IMR-90 (cell line): ENCODE results near the gene SLC27A2. TPM values are rescaled to one million over a fixed set of nuclear protein-coding genes. Genes with fewer than 3 reads are reported as not detected.

ENCODE experiments used
- ATAC-seq: fragments of 200-7000 bp; cut with Tn5 transposase; 2 replicates; pipeline ENCODE4 v1.9.1; 2020; ENCODE audit warnings: low read depth, mild to moderate bottlenecking, moderate library complexity
- BruUV-seq: library from RNA; stranded (reverse); fragments of 400-500 nt; replicated peaks from 2 replicates; lab custom pipeline; 2021; lab: Mats Ljungman, UMichigan
- CTCF ChIA-PET: fragments of 300-600 bp; formaldehyde crosslinking; extraction: SDS; loops from one replicate; lab custom pipeline; 2021; ENCODE audit warnings: antibody characterized with exemption; lab: Yijun Ruan, JAX
- POLR2A ChIA-PET: fragments of 300-600 bp; sonication (Branson Sonifier 250); formaldehyde crosslinking; loops from one replicate; lab custom pipeline; 2022; ENCODE audit warnings: antibody characterized with exemption; ENCODE audit not compliant: unreplicated experiment; lab: Charles Lee
- DNase-seq: peaks from one replicate; pipeline ENCODE4 v3.0.0; 2013
- H2AFZ ChIP-seq: replicated peaks from 2 replicates; pipeline ENCODE3; 2013; ENCODE audit warnings: low read length, mild to moderate bottlenecking; ENCODE audit not compliant: poor library complexity
- H2AK5ac ChIP-seq: 2 replicates; pipeline ENCODE4 v1.6.1; 2013; ENCODE audit warnings: low read depth, low read length, inconsistent platforms
- H2AK9ac ChIP-seq: replicated peaks from 2 replicates; pipeline ENCODE3; 2013; ENCODE audit warnings: mild to moderate bottlenecking, low read depth, low read length, moderate library complexity; ENCODE audit not compliant: poor library complexity
- H2BK120ac ChIP-seq: 2 replicates; pipeline ENCODE4 v1.6.1; 2013; ENCODE audit warnings: low read depth, low read length, inconsistent platforms
- H2BK15ac ChIP-seq: 3 replicates; pipeline ENCODE4 v1.6.1; 2013; ENCODE audit warnings: low read depth, low read length, inconsistent platforms
- H2BK20ac ChIP-seq: 2 replicates; pipeline ENCODE4 v1.6.1; 2013; ENCODE audit warnings: low read depth, mild to moderate bottlenecking, inconsistent platforms, low read length, moderate library complexity
- H2BK5ac ChIP-seq: 2 replicates; pipeline ENCODE4 v1.6.1; 2013; ENCODE audit warnings: mild to moderate bottlenecking, low read depth, low read length, inconsistent platforms; ENCODE audit not compliant: poor library complexity, severe bottlenecking
- H3K14ac ChIP-seq: replicated peaks from 2 replicates; pipeline ENCODE4 v1.6.1; 2013; ENCODE audit warnings: low read depth, low read length, inconsistent platforms
- H3K18ac ChIP-seq: 2 replicates; pipeline ENCODE4 v1.6.1; 2013; ENCODE audit warnings: low read depth, low read length, control low read depth
- H3K23ac ChIP-seq: 2 replicates; pipeline ENCODE4 v1.6.1; 2013; ENCODE audit warnings: low read depth, low read length, inconsistent platforms
- H3K27ac ChIP-seq: 2 replicates; pipeline ENCODE4 v1.5.1; 2013; ENCODE audit warnings: mild to moderate bottlenecking, control low read depth, low read length; ENCODE audit not compliant: insufficient read depth
- H3K27me3 ChIP-seq: 2 replicates; pipeline ENCODE4 v1.6.1; 2013; ENCODE audit warnings: low read length; ENCODE audit not compliant: control insufficient read depth, insufficient read depth
- H3K36me3 ChIP-seq: 2 replicates; pipeline ENCODE4 v1.6.1; 2013; ENCODE audit warnings: low read length, mixed read lengths; ENCODE audit not compliant: control insufficient read depth, insufficient read depth
- H3K4ac ChIP-seq: 2 replicates; pipeline ENCODE4 v1.6.1; 2013; ENCODE audit warnings: low read depth, low read length, inconsistent platforms
- H3K4me1 ChIP-seq: 2 replicates; pipeline ENCODE4 v1.6.1; 2013; ENCODE audit warnings: low read length, mixed read lengths; ENCODE audit not compliant: control insufficient read depth, insufficient read depth
- H3K4me2 ChIP-seq: 2 replicates; pipeline ENCODE4 v1.6.1; 2013; ENCODE audit warnings: low read depth, mild to moderate bottlenecking, control low read depth, low read length, moderate library complexity
- H3K4me3 ChIP-seq: 2 replicates; pipeline ENCODE4 v1.5.1; 2013; ENCODE audit warnings: low read depth, mild to moderate bottlenecking, control low read depth, low read length, moderate library complexity; ENCODE audit not compliant: insufficient read depth
- H3K56ac ChIP-seq: 2 replicates; pipeline ENCODE4 v1.6.1; 2013; ENCODE audit warnings: low read length, inconsistent platforms; ENCODE audit not compliant: insufficient read depth; ENCODE audit errors: extremely low read depth
- H3K79me1 ChIP-seq, 2 experiments: 2 replicates each; pipeline ENCODE4 v1.6.1; 2013; ENCODE audit warnings: low read length in 2 of 2, inconsistent platforms in 1 of 2, low read depth in 1 of 2
- H3K9ac ChIP-seq: 2 replicates; pipeline ENCODE4 v1.6.1; 2013; ENCODE audit warnings: low read depth, low read length, control low read depth
- H3K9me1 ChIP-seq: 2 replicates; pipeline ENCODE4 v1.6.1; 2013; ENCODE audit warnings: low read length, inconsistent platforms; ENCODE audit not compliant: insufficient read depth
- H3K9me3 ChIP-seq: 2 replicates; pipeline ENCODE4 v1.6.1; 2013; ENCODE audit warnings: low read length; ENCODE audit not compliant: control insufficient read depth, insufficient read depth
- H4K20me1 ChIP-seq: 2 replicates; pipeline ENCODE4 v1.6.1; 2013; ENCODE audit warnings: low read length, inconsistent platforms; ENCODE audit not compliant: insufficient read depth
- H4K5ac ChIP-seq: 2 replicates; pipeline ENCODE4 v1.6.1; 2013; ENCODE audit warnings: mild to moderate bottlenecking, low read depth, low read length, control low read depth
- H4K8ac ChIP-seq, 2 experiments: 2 replicates each; pipeline ENCODE4 v1.6.1; 2013; ENCODE audit warnings: low read depth in 2 of 2, low read length in 2 of 2, control low read depth in 1 of 2, inconsistent platforms in 1 of 2
- H4K91ac ChIP-seq: 2 replicates; pipeline ENCODE4 v1.6.1; 2013; ENCODE audit warnings: low read depth, low read length, inconsistent platforms; ENCODE audit not compliant: insufficient read depth
- BHLHE40 ChIP-seq: fragments of 150-350 bp; IDR thresholded peaks from 2 replicates; pipeline ENCODE4 v1.6.1; 2016; ENCODE audit warnings: mild to moderate bottlenecking, low read depth, low read length
- CEBPB ChIP-seq: IDR thresholded peaks from 2 replicates; pipeline ENCODE4 v1.6.1; 2012; ENCODE audit warnings: low read depth, low read length, improper control_type of control experiment
- CHD1 ChIP-seq: IDR thresholded peaks from 2 replicates; pipeline ENCODE4 v1.6.1; 2012; ENCODE audit warnings: low read depth, low read length, improper control_type of control experiment
- CTCF ChIP-seq: conservative IDR thresholded peaks from 2 replicates; pipeline ENCODE4 v1.5.1; 2012; ENCODE audit warnings: mild to moderate bottlenecking, low read depth, low read length, improper control_type of control experiment
- ELK1 ChIP-seq: fragments of 150-350 bp; IDR thresholded peaks from 2 replicates; pipeline ENCODE4 v1.6.1; 2016; ENCODE audit warnings: low read depth, mild to moderate bottlenecking, low read length, moderate library complexity, borderline replicate concordance
- FOS ChIP-seq: fragments of 150-350 bp; IDR thresholded peaks from 2 replicates; pipeline ENCODE4 v1.6.1; 2016; ENCODE audit warnings: low read depth, low read length
- MAFK ChIP-seq: IDR thresholded peaks from 2 replicates; pipeline ENCODE4 v1.6.1; 2012; ENCODE audit warnings: low read depth, low read length, improper control_type of control experiment
- MAZ ChIP-seq: IDR thresholded peaks from 2 replicates; pipeline ENCODE4 v1.6.1; 2012; ENCODE audit warnings: low read depth, mild to moderate bottlenecking, low read length, improper control_type of control experiment, moderate library complexity, borderline replicate concordance
- MXI1 ChIP-seq: IDR thresholded peaks from 2 replicates; pipeline ENCODE4 v1.6.1; 2012; ENCODE audit warnings: low read depth, mild to moderate bottlenecking, low read length, moderate library complexity, borderline replicate concordance
- NFE2L2 ChIP-seq: fragments of 150-350 bp; IDR thresholded peaks from 2 replicates; pipeline ENCODE4 v1.6.1; 2016; ENCODE audit warnings: low read depth, mild to moderate bottlenecking, low read length
- POLR2A ChIP-seq: IDR thresholded peaks from 2 replicates; pipeline ENCODE4 v1.6.1; 2012; ENCODE audit warnings: mild to moderate bottlenecking, low read depth, low read length
- RAD21 ChIP-seq: IDR thresholded peaks from 2 replicates; pipeline ENCODE4 v1.6.1; 2012; ENCODE audit warnings: low read length, improper control_type of control experiment
- RCOR1 ChIP-seq: IDR thresholded peaks from 2 replicates; pipeline ENCODE4 v1.6.1; 2012; ENCODE audit warnings: mild to moderate bottlenecking, low read length, improper control_type of control experiment; ENCODE audit not compliant: insufficient replicate concordance
- RFX5 ChIP-seq: IDR thresholded peaks from 2 replicates; pipeline ENCODE4 v1.8.0; 2012; ENCODE audit warnings: low read depth, mild to moderate bottlenecking, low read length, moderate library complexity
- SMC3 ChIP-seq: fragments of 150-350 bp; IDR thresholded peaks from 2 replicates; pipeline ENCODE4 v1.6.1; 2016; ENCODE audit warnings: low read depth, mild to moderate bottlenecking, antibody characterized with exemption, low read length, moderate library complexity
- USF2 ChIP-seq: fragments of 150-350 bp; IDR thresholded peaks from 2 replicates; pipeline ENCODE4 v1.6.1; 2017; ENCODE audit warnings: mild to moderate bottlenecking, antibody characterized with exemption, low read length, low read depth
- WGBS, 2 experiments: methylation state at CpG; one replicate each; pipeline versions ENCODE4 v1.1.5 to v1.1.7; 2013; ENCODE audit warnings: missing lambda C conversion rate in 2 of 2; ENCODE audit not compliant: insufficient read length in 1 of 2; ENCODE audit errors: extremely low coverage in 2 of 2; 5-methylcytosine and 5-hydroxymethylcytosine counted together
- dilution Hi-C: fragments of 300-500 bp; cut with HindIII; formaldehyde crosslinking; loops from one replicate; pipeline ENCODE4 v1.14.3; 2018; ENCODE audit warnings: low sequenced_read_pairs; ENCODE audit not compliant: unreplicated experiment
- in situ Hi-C: fragments of 300-500 bp; cut with MboI; formaldehyde crosslinking; loops from 3 replicates; pipeline ENCODE4 v1.14.3; 2019; ENCODE audit warnings: low sequenced_read_pairs, inconsistent platforms, mixed read lengths
- intact Hi-C: fragments of 100-400 bp; cut with micrococcal nuclease; formaldehyde crosslinking; loops from 2 replicates; pipeline ENCODE4 v1.10.0; 2022
- polyA plus RNA-seq, 3 experiments: library from polyadenylated mRNA; depleted of rRNA; stranded (reverse); fragments of >200 nt; gene quantifications; 2 replicates each; pipeline ENCODE4 v1.2.3, GENCODE V29; 2012; ENCODE audit warnings: low replicate concordance in 1 of 3
- total RNA-seq: library from RNA; depleted of rRNA; stranded (reverse); fragments of >200 nt; gene quantifications from 2 replicates; pipeline ENCODE4 v1.2.3, GENCODE V29; 2012

Gene SLC27A2
- total and polyA plus RNA-seq, 2 of the 4 experiments (the other 2 are of a cell fraction) = under 0.01 TPM; not detected in 1

DNA sequence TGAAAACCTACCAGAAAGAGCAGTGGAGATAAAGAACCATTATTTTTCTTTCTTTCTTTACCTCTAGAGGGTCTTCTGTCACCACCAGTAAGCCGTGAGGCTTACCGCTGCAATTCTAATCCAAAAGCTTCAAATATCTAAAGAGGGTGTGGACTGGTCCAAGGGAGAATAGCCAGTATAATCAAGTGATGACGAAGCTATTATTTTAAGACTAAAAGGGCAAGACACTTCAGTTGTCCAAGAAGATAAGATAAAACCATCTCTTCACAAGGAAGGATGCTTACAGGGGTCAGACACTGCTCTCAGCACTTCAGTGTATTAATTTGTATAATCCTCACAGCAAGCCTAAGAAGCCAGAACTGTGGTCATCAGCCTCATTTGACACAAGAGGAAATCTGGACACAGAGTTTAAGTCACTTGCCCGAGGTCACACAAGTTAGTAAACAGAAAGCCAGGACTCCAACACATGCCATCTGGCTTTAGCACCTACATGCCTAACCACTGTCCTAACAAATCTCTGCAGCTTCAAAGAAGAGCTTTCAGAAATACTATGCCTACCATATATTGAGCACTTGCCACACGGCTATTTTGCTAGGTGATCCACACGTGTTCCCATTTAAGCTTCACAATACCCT lies 68.9 kb downstream of the SLC27A2 start:
- Histone ChIP-seq H4K91ac (no peak overlapping the region), H3K4me2 (no peak overlapping the region), H3K14ac (no peak overlapping the region), H2AK9ac (no peak overlapping the region), H3K9me1 (peaks cover 6% of the 10 kb centered on the region; the same call in 1 of the 2 replicates), H3K36me3 (no peaks in the 10 kb centered on the region), H2BK20ac (no peak overlapping the region), H3K79me1 (no peaks in the 10 kb centered on the region), H2BK5ac (no peak overlapping the region), H3K23ac (no peak overlapping the region), H2BK15ac (no peak overlapping the region), H3K9me3 (no peaks in the 10 kb centered on the region), H3K18ac (no peak overlapping the region), H2AFZ (no peak overlapping the region), H2AK5ac (no peak overlapping the region), H3K56ac (no peak overlapping the region), H3K9ac (no peak overlapping the region), H4K8ac (no peak overlapping the region), H2BK120ac (no peak overlapping the region), H3K27ac (no peak overlapping the region), H3K4me3 (no peak overlapping the region), H3K27me3 (peaks cover 16% of the 10 kb centered on the region), H3K4me1 (peaks cover 2% of the 10 kb centered on the region; the same call in 1 of the 2 replicates), H4K20me1 (no peaks in the 10 kb centered on the region), H3K4ac (no peak overlapping the region), H4K5ac (no peak overlapping the region)
- dilution Hi-C loops = no loop called here
- ChIA-PET POLR2A (no interaction called here), CTCF (interaction anchor here (0.7 kb wide), 2 partner anchors 16 to 21 kb away, joined by 3 to 5 read pairs; no protein-coding TSS in a partner anchor)
- 20% methylated on average over 1 of the region's 6 CpGs; no CpG with 5 or more reads in 1 of the 2 experiments for WGBS, 2 experiments
- intact Hi-C loops = no loop called here
- in situ Hi-C loops = no loop called here
- no peak for DNase-seq
- no peak for ATAC-seq
- no TSS peak for BruUV-seq
- TF ChIP-seq MAFK (no peak), RAD21 (no peak), FOS (no peak), POLR2A (no peak), RFX5 (no peak), SMC3 (no peak), MAZ (no peak), CHD1 (no peak), CEBPB (no peak), NFE2L2 (no peak), RCOR1 (no peak), BHLHE40 (no peak), MXI1 (no peak), ELK1 (no peak), CTCF (no peak), USF2 (no peak)
